H9 (cell line): Measurements from ENCODE around the gene ITGA1. TPM values are rescaled to one million over a fixed set of nuclear protein-coding genes. Genes with fewer than 3 reads are reported as not detected.

Experiments
- DNase-seq: peaks from one replicate; pipeline ENCODE4 v3.0.0-alpha.2; 2017
- H2AFZ ChIP-seq: one replicate; pipeline ENCODE4 v1.6.1; 2013; ENCODE audit warnings: mild to moderate bottlenecking, low read length, control low read depth, moderate library complexity
- H2AK5ac ChIP-seq: 2 replicates; pipeline ENCODE4 v1.6.1; 2013; ENCODE audit warnings: low read length, control low read depth, mixed read lengths; ENCODE audit not compliant: insufficient read length
- H2BK120ac ChIP-seq: one replicate; pipeline ENCODE4 v1.6.1; 2013; ENCODE audit warnings: low read depth, mild to moderate bottlenecking, low read length, control low read depth, inconsistent platforms; ENCODE audit not compliant: poor library complexity, severe bottlenecking
- H2BK12ac ChIP-seq: 2 replicates; pipeline ENCODE4 v1.6.1; 2013; ENCODE audit warnings: low read length, control low read depth, mixed read lengths, low read depth; ENCODE audit not compliant: insufficient read length
- H2BK15ac ChIP-seq: 2 replicates; pipeline ENCODE4 v1.6.1; 2013; ENCODE audit warnings: low read depth, low read length, control low read depth
- H2BK20ac ChIP-seq: one replicate; pipeline ENCODE4 v1.6.1; 2013; ENCODE audit warnings: low read depth, mild to moderate bottlenecking, low read length, control low read depth, inconsistent platforms; ENCODE audit not compliant: poor library complexity, severe bottlenecking
- H2BK5ac ChIP-seq: 2 replicates; pipeline ENCODE4 v1.6.1; 2013; ENCODE audit warnings: low read length, control low read depth, mixed read lengths; ENCODE audit not compliant: insufficient read length
- H3K14ac ChIP-seq: 2 replicates; pipeline ENCODE4 v1.6.1; 2013; ENCODE audit warnings: low read length, control low read depth; ENCODE audit not compliant: insufficient read depth
- H3K18ac ChIP-seq: 2 replicates; pipeline ENCODE4 v1.6.1; 2013; ENCODE audit warnings: low read depth, mild to moderate bottlenecking, mixed read lengths, low read length, control low read depth; ENCODE audit not compliant: insufficient read length
- H3K23ac ChIP-seq: 2 replicates; pipeline ENCODE4 v1.6.1; 2013; ENCODE audit warnings: low read length, control low read depth, mixed read lengths, low read depth; ENCODE audit not compliant: insufficient read length
- H3K23me2 ChIP-seq: 2 replicates; pipeline ENCODE4 v1.6.1; 2013; ENCODE audit warnings: low read depth, mild to moderate bottlenecking, mixed read lengths, low read length, control low read depth; ENCODE audit not compliant: insufficient read length, poor library complexity, severe bottlenecking
- H3K27ac ChIP-seq: 2 replicates; pipeline ENCODE4 v1.5.1; 2013; ENCODE audit warnings: low read length, control low read depth, mixed read lengths, low read depth; ENCODE audit not compliant: insufficient read length
- H3K27me3 ChIP-seq: 2 replicates; pipeline ENCODE4 v1.6.1; 2013; ENCODE audit warnings: low read length, control low read depth, inconsistent platforms; ENCODE audit not compliant: insufficient read depth
- H3K4ac ChIP-seq: 2 replicates; pipeline ENCODE4 v1.6.1; 2013; ENCODE audit warnings: low read depth, mild to moderate bottlenecking, control low read depth, inconsistent platforms, low read length, moderate library complexity
- H3K4me1 ChIP-seq: 2 replicates; pipeline ENCODE4 v1.6.1; 2013; ENCODE audit warnings: low read length, control low read depth, inconsistent platforms; ENCODE audit not compliant: insufficient read depth
- H3K4me2 ChIP-seq: 2 replicates; pipeline ENCODE4 v1.6.1; 2013; ENCODE audit warnings: low read length, control low read depth, mixed read lengths; ENCODE audit not compliant: insufficient read length, insufficient read depth
- H3K56ac ChIP-seq: 2 replicates; pipeline ENCODE4 v1.6.1; 2013; ENCODE audit warnings: low read depth, mild to moderate bottlenecking, mixed read lengths, low read length, control low read depth; ENCODE audit not compliant: insufficient read length
- H3K79me1 ChIP-seq: 2 replicates; pipeline ENCODE4 v1.6.1; 2013; ENCODE audit warnings: low read depth, mild to moderate bottlenecking, moderate library complexity, low read length, control low read depth, inconsistent platforms; ENCODE audit not compliant: insufficient read depth, poor library complexity, severe bottlenecking
- H3K79me2 ChIP-seq: 2 replicates; pipeline ENCODE4 v1.6.1; 2013; ENCODE audit warnings: low read length, control low read depth, inconsistent platforms; ENCODE audit not compliant: insufficient read depth
- H3K9ac ChIP-seq: 2 replicates; pipeline ENCODE4 v1.6.1; 2013; ENCODE audit warnings: low read length, control low read depth, mixed read lengths; ENCODE audit not compliant: insufficient read length; ENCODE audit errors: extremely low read depth
- H3K9me3 ChIP-seq: one replicate; pipeline ENCODE4 v1.6.1; 2013; ENCODE audit warnings: low read depth, low read length, inconsistent platforms; ENCODE audit not compliant: control insufficient read depth
- H3T11ph ChIP-seq: one replicate; pipeline ENCODE4 v1.6.1; 2013; ENCODE audit warnings: mild to moderate bottlenecking, low read length, control low read depth, inconsistent platforms
- H4K20me1 ChIP-seq: one replicate; pipeline ENCODE4 v1.6.1; 2013; ENCODE audit not compliant: control insufficient read depth, insufficient read length, insufficient read depth
- H4K5ac ChIP-seq: 2 replicates; pipeline ENCODE4 v1.6.1; 2013; ENCODE audit warnings: low read depth, mild to moderate bottlenecking, mixed read lengths, low read length, control low read depth; ENCODE audit not compliant: insufficient read length
- H4K8ac ChIP-seq: replicated peaks from 2 replicates; pipeline ENCODE4 v1.6.1; 2013; ENCODE audit warnings: low read length, control low read depth, mixed read lengths, low read depth; ENCODE audit not compliant: insufficient read length
- H4K91ac ChIP-seq: 2 replicates; pipeline ENCODE4 v1.6.1; 2013; ENCODE audit warnings: low read depth, mild to moderate bottlenecking, moderate library complexity, mixed read lengths, low read length, control low read depth; ENCODE audit not compliant: insufficient read length
- H3K27ac Mint-ChIP-seq, 3 experiments: 2 replicates in 2 of 3; 3 replicates in 1 of 3; pipeline ENCODE4 v1.8.0; 2020 to 2021; ENCODE audit warnings: mixed read lengths in 3 of 3, mild to moderate bottlenecking in 1 of 3, moderate library complexity in 1 of 3
- H3K27me3 Mint-ChIP-seq: 2 replicates; pipeline ENCODE4 v1.8.0; 2021; ENCODE audit warnings: low read depth, mild to moderate bottlenecking, moderate library complexity, mixed read lengths
- H3K36me3 Mint-ChIP-seq, 3 experiments: 2 replicates in 2 of 3; 3 replicates in 1 of 3; pipeline ENCODE4 v1.8.0; 2020 to 2021; ENCODE audit warnings: low read depth in 3 of 3, mixed read lengths in 3 of 3; ENCODE audit not compliant: insufficient read depth in 1 of 3
- H3K4me1 Mint-ChIP-seq, 2 experiments: 2 replicates each; pipeline ENCODE4 v1.8.0; 2020; ENCODE audit warnings: mixed read lengths in 2 of 2
- H3K4me3 Mint-ChIP-seq, 2 experiments: 2 replicates in 1 of 2; 3 replicates in 1 of 2; pipeline ENCODE4 v1.8.0; 2020 to 2021; ENCODE audit warnings: mild to moderate bottlenecking in 2 of 2, mixed read lengths in 2 of 2, moderate library complexity in 1 of 2
- H3K9me3 Mint-ChIP-seq, 2 experiments: 2 replicates in 1 of 2; 3 replicates in 1 of 2; pipeline ENCODE4 v1.8.0; 2020; ENCODE audit warnings: mild to moderate bottlenecking in 2 of 2, mixed read lengths in 2 of 2, moderate library complexity in 1 of 2
- CTCF ChIP-seq: fragments of 200-600 bp; sonication (generic); conservative IDR thresholded peaks from 3 replicates; pipeline ENCODE4 v1.8.0; 2021; ENCODE audit warnings: antibody characterized with exemption, mild to moderate bottlenecking
- WGBS: extraction: QIAGEN DNeasy Blood & Tissue Kit; methylation state at CpG from one replicate; pipeline ENCODE4 v1.1.7; 2013; ENCODE audit warnings: missing lambda C conversion rate, low lambda C conversion rate, mixed read lengths; ENCODE audit not compliant: insufficient read length; ENCODE audit errors: extremely low coverage; 5-methylcytosine and 5-hydroxymethylcytosine counted together
- total RNA-seq: library from RNA; stranded (reverse); gene quantifications from 2 replicates; pipeline ENCODE4 v1.2.1, GENCODE V29; 2021

Gene ITGA1
- total RNA-seq, 1 experiment from 2014 or later, result 3.9 TPM

- Histone ChIP-seq H4K20me1 (no peaks in the 10 kb centered on the region), H3K79me1 (no peaks in the 10 kb centered on the region), H3T11ph (no peak overlapping the region), H3K56ac (no peak overlapping the region), H3K79me2 (no peaks in the 10 kb centered on the region; the same call in 1 of the 2 replicates), H3K4me1 (no peaks in the 10 kb centered on the region), H2BK12ac (no peak overlapping the region), H3K18ac (no peak overlapping the region), H3K27ac (no peak overlapping the region), H3K23ac (no peak overlapping the region), H3K27me3 (no peaks in the 10 kb centered on the region), H2BK20ac (no peak overlapping the region), H2BK5ac (no peak overlapping the region), H2AK5ac (no peak overlapping the region), H3K23me2 (no peaks in the 10 kb centered on the region), H4K8ac (no peak overlapping the region), H2BK120ac (no peak overlapping the region), H3K4me2 (no peak overlapping the region), H3K14ac (no peak overlapping the region), H2BK15ac (no peak overlapping the region), H3K4ac (no peak overlapping the region), H4K91ac (no peak overlapping the region), H3K9ac (no peak overlapping the region), H3K9me3 (no peaks in the 10 kb centered on the region), H2AFZ (no peak overlapping the region), H4K5ac (no peak overlapping the region)
- TF ChIP-seq CTCF, result no peak
- 100% methylated on average over 1 of the region's 1 CpG for WGBS
- Mint-ChIP-seq H3K27ac (no peak overlapping the region), H3K4me3 (no peak overlapping the region), H3K36me3 (no peaks in the 10 kb centered on the region), H3K9me3 (no peaks in the 10 kb centered on the region), H3K27me3 (no peaks in the 10 kb centered on the region), H3K4me1 (no peaks in the 10 kb centered on the region)
- DNase-seq, result no peak
Observed at GRCh38 chr5:52995914-52996313, 208.2 kb downstream of the ITGA1 start.
